GM12878 (cell line): ENCODE data around the gene CYP2C8. TPM values are rescaled to one million over a fixed set of nuclear protein-coding genes. Genes with fewer than 3 reads are reported as not detected.
"Not testable (repeated sequence)": the region's sequence is repeated elsewhere in the genome, so short reads cannot be mapped to it uniquely, and the experiment has no call there.

ENCODE experiments used
- ATAC-seq: fragments of 200-7000 bp; cut with Tn5 transposase; 3 replicates; pipeline ENCODE4 v1.9.1; 2020; ENCODE audit warnings: mild to moderate bottlenecking, moderate library complexity
- BruUV-seq: library from RNA; stranded (reverse); fragments of 400-500 nt; replicated peaks from 2 replicates; lab custom pipeline; 2021; lab: Mats Ljungman, UMichigan
- CTCF ChIA-PET: fragments of 300-600 bp; sonication (Branson Sonifier 250); formaldehyde crosslinking; extraction: SDS; loops from one replicate; lab custom pipeline; 2021; ENCODE audit warnings: inconsistent platforms; lab: Yijun Ruan, JAX
- POLR2A ChIA-PET: fragments of 350-600 bp; formaldehyde crosslinking; extraction: SDS; loops from one replicate; lab custom pipeline; 2021; ENCODE audit warnings: inconsistent platforms; lab: Charles Lee
- RAD21 ChIA-PET: fragments of 300-600 bp; sonication (Branson Sonifier 250); formaldehyde crosslinking; loops from one replicate; lab custom pipeline; 2023; ENCODE audit warnings: antibody characterized with exemption; ENCODE audit not compliant: unreplicated experiment; lab: Charles Lee
- SMC1A ChIA-PET: fragments of 300-600 bp; sonication (Branson Sonifier 250); formaldehyde crosslinking; loops from one replicate; lab custom pipeline; 2023; ENCODE audit not compliant: unreplicated experiment, uncharacterized antibody; lab: Charles Lee
- DNase-seq: peaks from one replicate; pipeline ENCODE4 v3.0.0-alpha.2; 2011; ENCODE audit warnings: low read depth, low spot score
- FAIRE-seq: peaks from 3 replicates; lab custom pipeline; 2011; peaks lifted over from hg19 to GRCh38; lab: Jason Lieb, UNC
- H2AFZ ChIP-seq: 2 replicates; pipeline ENCODE4 v1.6.0; 2011; ENCODE audit warnings: low read depth, low read length, control low read depth; ENCODE audit not compliant: control insufficient read depth
- H3K27ac ChIP-seq: 2 replicates; pipeline ENCODE4 v1.5.1; 2011; ENCODE audit warnings: control low read depth; ENCODE audit not compliant: control insufficient read depth, insufficient read depth
- H3K27me3 ChIP-seq, 2 experiments: replicated peaks in 1 of 2; 2 replicates each; pipeline versions ENCODE4 v1.6.0 to v1.6.1; 2011; ENCODE audit warnings: low read length in 1 of 2; ENCODE audit not compliant: control insufficient read depth in 2 of 2, insufficient read depth in 2 of 2
- H3K36me3 ChIP-seq, 2 experiments: 2 replicates each; pipeline ENCODE4 v1.5.1; 2011; ENCODE audit warnings: low read length in 1 of 2; ENCODE audit not compliant: control insufficient read depth in 2 of 2, insufficient read depth in 2 of 2
- H3K4me1 ChIP-seq: 2 replicates; pipeline ENCODE4 v1.6.1; 2011; ENCODE audit warnings: mild to moderate bottlenecking, low read length, moderate library complexity, mixed read lengths; ENCODE audit not compliant: control insufficient read depth, insufficient read depth
- H3K4me2 ChIP-seq: 2 replicates; pipeline ENCODE4 v1.6.0; 2011; ENCODE audit warnings: control low read depth; ENCODE audit not compliant: control insufficient read depth, insufficient read depth
- H3K4me3 ChIP-seq: fragments of 200-600 bp; sonication (generic); 2 replicates; pipeline ENCODE4 v1.5.1; 2016
- H3K79me2 ChIP-seq: 2 replicates; pipeline ENCODE4 v1.6.0; 2011; ENCODE audit warnings: low read length; ENCODE audit not compliant: control insufficient read depth, insufficient read depth
- H3K9ac ChIP-seq: 2 replicates; pipeline ENCODE4 v1.8.0; 2011; ENCODE audit warnings: low read length, control low read depth, mixed read lengths; ENCODE audit not compliant: control insufficient read depth, insufficient read depth
- H3K9me3 ChIP-seq: replicated peaks from 3 replicates; pipeline ENCODE4 v1.5.1; 2011; ENCODE audit warnings: mild to moderate bottlenecking, low read length; ENCODE audit not compliant: control insufficient read depth, insufficient read depth
- H4K20me1 ChIP-seq: 2 replicates; pipeline ENCODE4 v1.6.0; 2011; ENCODE audit not compliant: control insufficient read depth, insufficient read depth
- GABPA ChIP-seq: IDR thresholded peaks from 2 replicates; pipeline ENCODE4 v1.6.1; 2014; ENCODE audit warnings: antibody characterized with exemption, low read depth, mild to moderate bottlenecking, inconsistent platforms
- JUNB ChIP-seq: IDR thresholded peaks from 2 replicates; pipeline ENCODE4 v1.6.1; 2016; ENCODE audit warnings: antibody characterized with exemption, mild to moderate bottlenecking
- PAX5 ChIP-seq: IDR thresholded peaks from 2 replicates; pipeline ENCODE4 v1.6.1; 2011; ENCODE audit warnings: low read depth, low read length, borderline replicate concordance
- WRNIP1 ChIP-seq: IDR thresholded peaks from 2 replicates; pipeline ENCODE4 v1.6.1; 2011; ENCODE audit warnings: low read depth, low read length, improper control_type of control experiment, borderline replicate concordance
- ZNF274 ChIP-seq: IDR thresholded peaks from one replicate; pipeline ENCODE4 v1.8.0; 2011; ENCODE audit not compliant: insufficient read length, insufficient read depth
- ZZZ3 ChIP-seq: IDR thresholded peaks from 2 replicates; pipeline ENCODE4 v1.6.1; 2011; ENCODE audit warnings: low read depth; ENCODE audit not compliant: control insufficient read depth, insufficient read length
- WGBS: methylation state at CpG from one replicate; pipeline ENCODE4 v1.1.6; 2016; ENCODE audit warnings: low lambda C conversion rate; ENCODE audit not compliant: insufficient replicate concordance, insufficient coverage; ENCODE audit errors: missing lambda C conversion rate; 5-methylcytosine and 5-hydroxymethylcytosine counted together
- in situ Hi-C: fragments of 300-500 bp; cut with MboI; formaldehyde crosslinking; loops from 9 replicates; pipeline ENCODE4 v1.14.3; 2018; ENCODE audit warnings: mixed read lengths
- intact Hi-C: fragments of 100-400 bp; cut with micrococcal nuclease; formaldehyde crosslinking; loops from one replicate; pipeline ENCODE4 v1.14.2; 2022; ENCODE audit not compliant: unreplicated experiment
- polyA plus RNA-seq, 11 experiments: library from polyadenylated mRNA; depleted of rRNA in 4 of 11; unstranded in 6 of 11; stranded (reverse) in 5 of 11; fragments of >200 nt; fragmentation: Nextera tagmentation in 4 of 11; fragmentation: Illumina TruSeq in 1 of 11; extraction: Ambion mirVana in 4 of 11; extraction: Trizol in 1 of 11; gene quantifications; 1 replicate in 1 of 11; 2 replicates in 10 of 11; pipeline versions ENCODE4 v1.2.1 to v1.2.3, GENCODE V29; 2011 to 2016; ENCODE audit warnings: inconsistent platforms in 2 of 11, missing spikeins in 2 of 11, low read depth in 1 of 11
- total RNA-seq, 4 experiments: library from RNA; depleted of rRNA in 3 of 4; stranded (reverse); fragments of >200 nt in 3 of 4; fragmentation: Illumina TruSeq in 1 of 4; extraction: Trizol in 1 of 4; gene quantifications; 2 replicates each; pipeline versions ENCODE4 v1.2.1 to v1.2.3, GENCODE V29; 2013 to 2021
- TF ChIP-seq, protein P1 (sequence below): fragments of 150-350 bp; IDR thresholded peaks from 2 replicates; pipeline ENCODE4 v1.6.1; 2014; ENCODE audit warnings: mild to moderate bottlenecking, low read depth, low read length
- TF ChIP-seq, protein P2 (sequence below): fragments of 450-650 bp; IDR thresholded peaks from 2 replicates; pipeline ENCODE4 v1.6.1; 2017; ENCODE audit warnings: borderline replicate concordance
- TF ChIP-seq, protein P3 (sequence below): IDR thresholded peaks from 2 replicates; pipeline ENCODE4 v1.6.1; 2012; ENCODE audit warnings: low read length, inconsistent platforms

The CYP2C8 gene
- total and polyA plus RNA-seq, 10 of the 15 experiments (the other 5 are each of a cell fraction or from before 2014, with no cell fraction given): 0.10 to 0.82 (median 0.36) TPM; not detected in 2

DNA sequence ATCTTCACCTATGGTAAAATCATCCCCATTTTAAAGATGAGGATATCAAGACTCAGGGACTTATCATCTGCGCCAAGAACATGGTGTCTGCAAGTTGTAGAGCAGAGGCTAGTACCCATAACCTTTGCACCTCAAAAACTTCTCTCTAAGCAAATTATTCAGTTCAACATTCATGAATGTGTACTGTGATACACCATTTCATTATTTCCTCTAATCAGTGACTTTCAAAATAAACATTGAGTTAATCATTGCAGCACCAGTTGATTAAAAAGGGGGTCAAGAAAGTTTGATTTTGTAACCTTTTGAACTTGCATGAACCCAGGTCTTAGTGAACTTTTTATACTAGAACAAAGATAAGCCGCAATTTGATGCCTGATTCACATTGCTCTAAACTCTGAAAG, 47.6 kb upstream of the CYP2C8 start (continued):
- no peak for TF ChIP-seq ZNF274
- TF ChIP-seq, all 136 proteins: peak for 0

DNA sequence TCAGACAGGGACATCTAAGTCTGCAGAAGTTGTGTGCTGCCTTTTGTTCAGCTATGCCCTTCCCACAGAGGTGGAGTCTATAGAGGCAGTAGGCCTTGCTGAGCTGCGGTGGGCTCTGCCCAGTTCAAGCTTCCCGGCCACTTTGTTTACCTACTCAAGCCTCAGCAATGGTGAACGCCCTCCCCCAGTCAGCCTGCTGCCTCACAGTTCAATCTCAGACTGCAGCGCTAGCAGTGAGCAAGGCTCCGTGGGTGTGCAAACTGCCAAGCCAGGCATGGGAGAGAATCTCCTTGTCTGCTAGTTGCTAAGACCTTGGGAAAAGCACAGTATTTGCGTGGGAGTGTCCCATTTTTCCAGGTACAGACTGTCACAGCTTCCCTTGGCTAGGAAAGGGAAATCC, 41.5 kb upstream of the CYP2C8 start:
- H3K9me3 ChIP-seq, H3K4me3 ChIP-seq, H3K9ac ChIP-seq, FAIRE-seq, DNase-seq, H2AFZ ChIP-seq, ATAC-seq, H4K20me1 ChIP-seq, H3K36me3 ChIP-seq, H3K79me2 ChIP-seq, POLR2A ChIA-PET, H3K27me3 ChIP-seq, CTCF ChIA-PET, H3K4me1 ChIP-seq, BruUV-seq, H3K27ac ChIP-seq, SMC1A ChIA-PET, intact Hi-C loops, in situ Hi-C loops, H3K4me2 ChIP-seq, RAD21 ChIA-PET: not testable (repeated sequence)
- 41% methylated on average over 6 of the region's 6 CpGs for WGBS

DNA sequence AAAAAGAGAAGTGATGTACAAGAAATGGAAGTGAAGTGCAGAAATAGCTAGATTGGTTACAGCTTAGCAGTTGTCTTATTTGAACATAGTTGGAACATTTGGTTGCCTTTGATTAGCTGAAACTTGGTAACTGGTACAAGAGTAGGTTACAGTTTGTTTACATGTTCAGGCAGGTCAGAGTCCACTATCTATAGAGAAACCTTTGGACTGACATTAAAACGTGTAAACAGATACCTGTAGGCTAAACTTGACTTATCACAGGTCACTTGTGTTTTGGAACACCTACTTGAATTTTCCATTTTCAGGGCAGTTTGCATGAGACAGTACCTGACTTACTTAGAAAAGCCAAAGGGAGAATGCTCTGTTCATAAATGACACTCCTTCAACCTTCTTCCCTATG, 28.5 kb upstream of the CYP2C8 start:
- WGBS: 0% methylated on average over 1 of the region's 1 CpG
- intact Hi-C loops: no loop called here
- DNase-seq (no peak), ATAC-seq (no peak), FAIRE-seq (no peak)
- Histone ChIP-seq H2AFZ (no peak overlapping the region), H3K4me2 (no peak overlapping the region), H3K79me2 (no peaks in the 10 kb centered on the region), H3K27me3 (no peaks in the 10 kb centered on the region), H3K9ac (no peak overlapping the region), H3K4me1 (no peaks in the 10 kb centered on the region), H3K9me3 (no peaks in the 10 kb centered on the region), H4K20me1 (no peaks in the 10 kb centered on the region), H3K4me3 (no peak overlapping the region), H3K36me3 (no peaks in the 10 kb centered on the region), H3K27ac (no peak overlapping the region)
- in situ Hi-C loops: no loop called here
- no TSS peak for BruUV-seq
- SMC1A ChIA-PET: interaction anchor here (0.8 kb wide), 1 partner anchor 10 kb away, joined by 3 read pairs; no protein-coding TSS in a partner anchor
- RAD21 ChIA-PET: no interaction called here
- POLR2A ChIA-PET: no interaction called here
- CTCF ChIA-PET: interaction anchor here (1.0 kb wide), 1 partner anchor 266 kb away, joined by 3 read pairs; no protein-coding TSS in a partner anchor
- TF ChIP-seq GABPA (no peak), PAX5 (no peak), JUNB (no peak), WRNIP1 (no peak), ZZZ3 (no peak)
- TF ChIP-seq, protein P1, sequence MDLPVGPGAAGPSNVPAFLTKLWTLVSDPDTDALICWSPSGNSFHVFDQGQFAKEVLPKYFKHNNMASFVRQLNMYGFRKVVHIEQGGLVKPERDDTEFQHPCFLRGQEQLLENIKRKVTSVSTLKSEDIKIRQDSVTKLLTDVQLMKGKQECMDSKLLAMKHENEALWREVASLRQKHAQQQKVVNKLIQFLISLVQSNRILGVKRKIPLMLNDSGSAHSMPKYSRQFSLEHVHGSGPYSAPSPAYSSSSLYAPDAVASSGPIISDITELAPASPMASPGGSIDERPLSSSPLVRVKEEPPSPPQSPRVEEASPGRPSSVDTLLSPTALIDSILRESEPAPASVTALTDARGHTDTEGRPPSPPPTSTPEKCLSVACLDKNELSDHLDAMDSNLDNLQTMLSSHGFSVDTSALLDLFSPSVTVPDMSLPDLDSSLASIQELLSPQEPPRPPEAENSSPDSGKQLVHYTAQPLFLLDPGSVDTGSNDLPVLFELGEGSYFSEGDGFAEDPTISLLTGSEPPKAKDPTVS: no peak
- TF ChIP-seq, protein P2, sequence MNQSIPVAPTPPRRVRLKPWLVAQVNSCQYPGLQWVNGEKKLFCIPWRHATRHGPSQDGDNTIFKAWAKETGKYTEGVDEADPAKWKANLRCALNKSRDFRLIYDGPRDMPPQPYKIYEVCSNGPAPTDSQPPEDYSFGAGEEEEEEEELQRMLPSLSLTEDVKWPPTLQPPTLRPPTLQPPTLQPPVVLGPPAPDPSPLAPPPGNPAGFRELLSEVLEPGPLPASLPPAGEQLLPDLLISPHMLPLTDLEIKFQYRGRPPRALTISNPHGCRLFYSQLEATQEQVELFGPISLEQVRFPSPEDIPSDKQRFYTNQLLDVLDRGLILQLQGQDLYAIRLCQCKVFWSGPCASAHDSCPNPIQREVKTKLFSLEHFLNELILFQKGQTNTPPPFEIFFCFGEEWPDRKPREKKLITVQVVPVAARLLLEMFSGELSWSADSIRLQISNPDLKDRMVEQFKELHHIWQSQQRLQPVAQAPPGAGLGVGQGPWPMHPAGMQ: no peak
- TF ChIP-seq, protein P3, sequence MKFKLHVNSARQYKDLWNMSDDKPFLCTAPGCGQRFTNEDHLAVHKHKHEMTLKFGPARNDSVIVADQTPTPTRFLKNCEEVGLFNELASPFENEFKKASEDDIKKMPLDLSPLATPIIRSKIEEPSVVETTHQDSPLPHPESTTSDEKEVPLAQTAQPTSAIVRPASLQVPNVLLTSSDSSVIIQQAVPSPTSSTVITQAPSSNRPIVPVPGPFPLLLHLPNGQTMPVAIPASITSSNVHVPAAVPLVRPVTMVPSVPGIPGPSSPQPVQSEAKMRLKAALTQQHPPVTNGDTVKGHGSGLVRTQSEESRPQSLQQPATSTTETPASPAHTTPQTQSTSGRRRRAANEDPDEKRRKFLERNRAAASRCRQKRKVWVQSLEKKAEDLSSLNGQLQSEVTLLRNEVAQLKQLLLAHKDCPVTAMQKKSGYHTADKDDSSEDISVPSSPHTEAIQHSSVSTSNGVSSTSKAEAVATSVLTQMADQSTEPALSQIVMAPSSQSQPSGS: no peak
